ENCODE results near the gene ABCC3.
A peak's percentile ranks its signal among the peaks of the same experiment; 100 is the strongest.
"Not testable (repeated sequence)": the region's sequence is repeated elsewhere in the genome, so short reads cannot be mapped to it uniquely, and the experiment has no call there.

ABCC3 gene

DNA sequence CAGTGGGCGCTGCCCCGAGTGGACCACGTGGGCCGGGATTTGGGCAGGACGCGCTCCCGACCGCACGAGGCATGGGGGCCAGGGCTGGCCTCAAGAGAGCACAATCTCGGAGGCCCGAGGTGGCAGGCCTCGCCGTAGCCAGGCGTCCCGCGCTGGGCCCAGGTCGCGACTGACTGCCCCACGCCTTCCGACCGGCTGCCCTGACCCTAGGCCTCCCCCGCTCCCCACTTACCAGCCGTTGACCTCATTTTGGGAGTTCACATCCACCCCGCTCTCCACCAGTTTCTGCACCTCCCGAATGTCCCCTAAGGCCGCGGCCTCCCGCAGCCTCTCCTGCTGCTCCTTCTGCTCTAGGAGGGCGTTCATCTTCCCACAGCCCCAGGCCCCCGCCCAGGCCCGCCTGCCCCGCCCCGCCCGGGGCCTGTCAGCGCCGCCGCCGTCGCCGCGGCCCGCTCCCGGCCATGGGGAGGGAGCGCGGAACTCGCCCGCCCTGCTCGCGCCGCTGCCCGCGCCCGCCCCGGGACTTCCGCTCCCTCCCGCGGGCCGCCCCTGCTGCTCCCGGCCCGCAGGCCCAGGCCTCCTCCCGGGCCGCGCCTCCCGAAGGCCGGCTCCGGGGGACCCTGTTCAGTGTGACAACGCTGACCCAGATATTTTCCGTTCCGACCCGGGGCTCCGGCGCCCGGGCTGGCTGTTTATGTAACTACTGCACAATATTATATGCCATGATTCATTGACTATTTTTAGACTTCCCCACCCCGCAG lies 72.8 kb downstream of the ABCC3 start, which contains the start of gene ANKRD40:
Gene ANKRD40 (minus strand): TSS at position 626 of the 761 bp plus-strand sequence. CDS start 260 bp downstream, at position 366.
- peak; percentile 96 for DNase-seq (ENCODE audit: low spot score)

DNA sequence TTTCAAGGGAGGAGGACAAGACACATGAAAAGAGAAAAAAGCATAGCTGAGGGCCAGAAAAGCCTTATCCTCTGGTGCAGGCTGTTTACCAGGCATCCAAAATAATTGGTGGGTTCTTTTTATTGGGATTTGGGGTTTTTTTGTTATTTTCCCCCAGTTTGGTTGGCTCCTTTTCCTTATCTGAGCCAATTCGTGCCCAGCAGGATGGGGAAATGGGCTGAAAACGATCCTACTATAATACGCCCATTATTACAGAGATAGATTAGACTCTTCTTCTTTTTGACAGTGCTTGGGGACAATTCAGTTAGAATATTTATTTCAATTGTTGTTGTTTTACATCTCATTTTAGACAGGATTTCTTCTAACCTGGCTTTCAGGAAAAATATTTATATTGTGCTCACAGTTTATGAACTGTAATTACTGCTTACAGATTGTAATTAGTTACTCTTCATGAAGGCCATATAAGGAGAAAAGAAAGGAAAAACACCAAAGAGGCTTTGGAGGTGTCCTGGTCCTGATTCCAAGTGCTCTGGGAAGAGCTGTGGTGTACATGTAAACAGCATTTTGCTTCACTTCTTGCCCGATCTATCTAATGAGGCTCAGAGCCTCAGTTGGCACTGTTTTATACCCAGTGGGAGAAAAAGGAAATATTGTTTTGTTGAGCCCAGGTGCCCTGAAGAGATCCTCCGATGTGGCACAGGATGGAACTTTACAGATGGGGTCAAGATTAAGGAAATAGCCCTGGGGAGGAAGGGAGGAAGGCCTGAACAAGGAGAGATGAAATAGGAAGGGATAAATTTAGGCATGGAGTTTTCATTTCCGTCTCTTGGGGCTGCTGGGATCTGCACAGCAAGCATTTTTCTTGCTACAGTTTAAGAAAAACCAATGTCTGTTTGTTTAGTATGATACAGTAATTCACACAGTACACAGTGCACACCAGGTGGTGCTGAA lies 73.6 kb downstream of the ABCC3 start:
- DNase-seq (ENCODE audit: low spot score), result peak; percentile 66

DNA sequence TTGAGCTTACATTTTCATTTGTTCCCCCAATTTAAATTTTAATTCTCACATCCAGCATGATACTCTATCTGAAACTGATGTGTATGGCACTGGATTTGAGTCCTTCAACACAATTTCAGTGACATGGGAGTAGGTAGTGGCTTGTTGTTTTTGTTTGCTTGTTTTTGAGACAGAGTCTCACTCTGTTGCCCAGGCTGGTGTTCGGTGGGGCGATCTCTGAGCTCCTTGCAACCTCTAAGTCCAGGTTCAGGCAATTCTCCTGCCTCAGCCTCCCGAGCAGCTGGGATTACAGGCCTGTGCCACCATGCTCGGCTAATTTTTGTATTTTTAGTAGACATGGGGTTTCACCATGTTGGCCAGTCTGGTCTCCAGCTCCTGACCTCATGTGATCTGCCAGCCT lies 74.4 kb downstream of the ABCC3 start:
- DNase-seq (ENCODE audit: low spot score), result not testable (repeated sequence)

DNA sequence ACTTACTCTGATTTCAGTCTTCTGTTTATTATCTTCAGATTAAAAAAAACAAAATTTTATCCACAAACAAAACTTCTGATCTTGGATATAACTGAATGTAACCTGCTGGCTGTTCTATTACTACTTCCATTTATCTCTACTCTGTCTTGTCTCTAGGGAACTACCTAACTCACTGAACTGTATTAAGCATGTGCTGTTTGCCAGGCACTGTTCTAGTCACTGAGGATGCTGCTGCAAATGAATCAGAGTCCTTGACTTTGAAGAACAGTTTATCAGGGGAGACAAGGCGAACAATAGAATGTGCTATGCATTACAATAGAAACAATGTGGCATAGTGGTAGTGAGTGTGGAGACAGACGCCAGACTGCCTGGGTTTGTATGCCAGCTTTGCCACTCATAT lies 75.3 kb downstream of the ABCC3 start:
- no peak for DNase-seq (ENCODE audit: low spot score)

DNA sequence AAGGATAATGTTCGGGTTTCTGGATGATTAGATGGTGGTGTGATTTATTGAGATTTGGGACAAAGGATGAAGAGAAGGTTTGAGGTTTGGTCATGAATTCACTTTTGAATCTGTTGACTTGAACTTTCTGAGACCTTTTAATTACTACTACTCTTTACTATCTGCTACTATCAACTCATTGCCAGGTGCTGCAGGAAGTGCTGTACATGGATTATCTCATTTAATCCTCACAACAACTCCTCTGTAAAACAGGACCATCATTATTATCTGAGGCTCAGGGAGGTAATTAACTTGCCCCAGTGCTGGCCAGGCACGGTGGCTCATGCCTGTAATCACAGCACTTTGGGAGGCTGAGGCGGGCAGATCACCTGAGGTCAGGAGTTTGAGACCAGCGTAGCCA lies 76.0 kb downstream of the ABCC3 start:
- no peak for DNase-seq (ENCODE audit: low spot score)

DNA sequence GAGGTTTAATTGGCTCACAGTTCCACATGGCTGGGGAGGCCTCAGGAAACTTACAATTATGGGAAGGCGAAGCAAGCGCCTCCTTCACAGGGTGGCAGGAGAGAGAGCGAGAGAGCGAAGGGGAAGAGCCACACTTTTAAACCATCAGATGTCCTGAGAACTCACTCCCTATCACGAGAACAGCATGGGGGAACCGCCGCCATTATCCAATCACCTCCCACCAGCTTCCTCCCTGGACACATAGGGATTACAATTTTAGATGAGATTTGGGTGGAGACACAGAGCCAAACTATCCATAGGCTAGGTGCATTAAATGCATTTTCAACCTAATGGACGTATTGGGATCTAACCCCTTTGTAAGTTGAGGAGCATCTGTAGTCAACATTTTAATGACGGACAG lies 78.0 kb downstream of the ABCC3 start:
- DNase-seq (ENCODE audit: low spot score), result no peak

DNA sequence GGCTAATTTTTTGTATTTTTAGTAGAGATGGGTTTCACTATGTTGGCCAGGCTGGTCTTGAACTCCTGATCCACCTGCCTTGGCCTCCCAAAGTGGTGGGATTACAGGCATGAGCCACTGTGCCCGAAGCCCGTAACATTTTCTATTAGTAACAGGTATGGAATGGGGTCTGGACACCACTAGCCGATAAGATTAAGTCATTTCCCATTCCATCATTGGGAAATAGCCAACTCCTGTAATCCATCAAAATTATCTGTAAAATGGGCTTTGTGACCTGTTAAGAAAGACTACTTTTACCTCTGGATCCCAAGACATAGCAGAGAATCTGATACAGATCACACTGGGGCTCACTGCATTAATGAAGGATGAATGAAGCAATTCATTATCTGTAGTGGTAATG lies 80.8 kb downstream of the ABCC3 start:
- no peak for DNase-seq (ENCODE audit: low spot score)

DNA sequence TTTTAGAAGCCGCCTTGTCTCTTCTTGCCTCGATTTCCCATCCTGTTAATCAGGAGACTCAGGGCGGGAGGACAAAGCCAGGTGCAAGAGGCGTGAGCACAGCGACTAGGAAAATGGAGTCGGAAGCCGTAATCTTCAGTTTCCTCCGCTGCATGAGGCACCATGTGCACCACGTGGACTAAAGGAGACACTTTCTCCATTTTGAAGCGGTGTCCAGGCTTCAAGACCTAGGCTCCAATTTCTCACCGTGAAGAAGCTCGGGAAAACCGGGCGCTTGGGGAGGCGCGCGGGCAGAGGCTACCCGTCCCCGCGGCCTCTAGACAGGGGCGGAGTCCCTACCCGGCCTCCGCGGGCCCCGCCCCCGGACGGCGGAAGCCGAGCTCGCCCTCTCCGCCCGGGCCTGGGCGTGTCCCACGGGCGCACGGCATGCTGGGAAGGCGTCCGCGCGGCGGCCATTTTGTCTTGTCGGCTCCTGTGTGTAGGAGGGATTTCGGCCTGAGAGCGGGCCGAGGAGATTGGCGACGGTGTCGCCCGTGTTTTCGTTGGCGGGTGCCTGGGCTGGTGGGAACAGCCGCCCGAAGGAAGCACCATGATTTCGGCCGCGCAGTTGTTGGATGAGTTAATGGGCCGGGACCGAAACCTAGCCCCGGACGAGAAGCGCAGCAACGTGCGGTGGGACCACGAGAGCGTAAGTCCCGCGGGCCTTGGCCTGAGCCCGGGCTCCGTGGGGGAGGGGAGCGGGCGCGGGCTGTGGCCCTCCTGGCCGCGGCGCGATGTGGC lies 84.7 kb downstream of the ABCC3 start, which contains the start of gene LUC7L3:
Gene LUC7L3 (plus strand): TSS at position 460 of the 780 bp plus-strand sequence. CDS start 130 bp downstream, at position 590.
- DNase-seq (ENCODE audit: low spot score), result peak; percentile 90

DNA sequence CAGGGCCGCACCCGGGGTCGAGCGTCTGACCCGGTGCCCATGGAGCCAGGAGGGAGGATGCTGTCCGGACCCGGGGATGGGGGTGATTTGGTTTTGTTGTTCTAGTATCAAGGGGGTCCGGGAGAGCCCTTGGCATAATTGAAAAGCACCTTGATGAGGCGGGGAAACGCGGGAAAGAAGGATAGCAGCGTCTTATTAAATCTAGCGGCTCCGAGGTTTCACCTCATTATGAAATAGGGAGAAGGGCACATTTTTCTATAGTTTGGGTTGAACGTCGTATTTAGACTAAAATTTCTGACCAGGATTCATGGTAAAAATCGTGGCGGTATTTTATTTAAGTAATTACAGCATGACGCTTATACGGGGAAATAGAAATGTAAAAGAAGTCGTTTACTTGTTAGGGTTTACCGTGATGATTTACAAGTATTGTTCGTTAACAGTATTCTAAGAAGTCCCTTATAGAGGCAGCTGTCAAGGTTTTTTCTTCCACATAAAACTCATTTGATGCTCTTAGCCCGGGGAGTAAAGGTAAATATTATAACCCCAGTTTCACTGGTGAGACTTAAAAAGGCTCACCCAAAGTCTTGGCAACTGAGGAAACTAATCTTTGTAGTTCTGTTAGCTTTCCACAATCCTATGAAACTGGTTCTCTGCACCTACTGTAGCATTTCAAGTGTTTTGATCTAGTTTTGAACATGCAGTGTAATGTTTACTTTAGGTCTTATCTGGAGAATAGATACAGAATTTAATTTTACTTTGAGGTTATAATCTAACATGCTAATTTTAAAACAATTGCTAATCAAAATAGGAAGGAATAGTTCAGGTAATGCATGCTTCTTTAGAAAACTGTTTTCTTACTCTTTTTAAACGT lies 85.5 kb downstream of the ABCC3 start:
- peak; percentile 41 for DNase-seq (ENCODE audit: low spot score)

DNA sequence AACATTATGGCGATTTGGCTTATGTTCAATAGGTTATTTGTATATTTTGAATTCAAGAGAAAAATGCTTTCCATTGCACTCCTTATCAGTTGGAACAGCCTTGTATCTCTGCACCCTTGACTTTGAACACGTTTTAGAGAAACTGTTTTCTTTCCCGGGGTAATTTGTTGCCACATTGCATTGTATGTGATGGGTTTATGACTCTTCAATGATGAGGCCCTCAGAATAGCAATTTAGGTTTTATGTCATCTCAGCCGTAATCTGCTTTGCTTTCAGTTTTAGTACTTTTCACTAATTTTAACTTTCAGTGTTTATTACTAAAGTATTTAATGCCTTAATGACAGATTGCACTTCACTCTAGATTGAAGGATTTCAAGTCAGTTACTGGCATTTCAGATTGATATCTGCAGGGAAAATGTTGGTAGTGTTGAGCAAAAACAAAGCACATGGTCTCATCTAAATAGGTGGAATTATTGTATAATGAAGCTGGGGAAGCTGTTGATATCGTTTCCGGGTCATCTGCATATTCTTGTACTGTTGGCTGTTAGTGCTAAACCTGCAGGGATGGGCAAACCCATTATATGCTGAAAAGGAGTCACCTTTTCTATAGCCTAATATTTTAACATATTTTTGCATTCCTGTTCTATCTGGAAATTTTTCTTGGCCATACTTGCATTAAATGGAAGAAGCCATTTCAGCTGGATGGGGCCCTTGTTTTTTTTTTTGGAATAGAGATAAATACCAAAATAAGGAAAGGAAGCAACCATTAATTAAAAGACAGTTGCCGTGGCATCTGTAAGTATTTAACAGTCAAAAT lies 86.7 kb downstream of the ABCC3 start:
- DNase-seq (ENCODE audit: low spot score), result peak; percentile 41

DNA sequence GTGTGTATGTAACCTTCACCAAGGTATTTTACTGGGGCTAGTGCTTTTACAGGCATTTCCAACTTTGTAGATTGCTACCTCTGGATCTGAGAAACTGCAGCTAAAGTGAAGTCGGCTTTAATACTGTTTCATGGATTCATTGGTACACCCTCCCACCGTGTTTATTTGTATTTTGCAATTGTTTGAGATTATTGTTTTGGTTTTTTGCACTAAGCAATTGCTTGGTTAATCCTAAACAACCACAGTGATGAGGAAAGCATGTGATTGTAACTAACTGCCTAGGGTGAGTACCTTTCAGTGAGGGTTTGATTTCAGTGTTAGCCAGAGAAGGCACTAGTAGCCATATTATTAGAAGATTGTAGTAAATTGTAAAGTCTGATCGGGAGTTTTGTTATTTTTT lies 88.1 kb downstream of the ABCC3 start:
- no peak for DNase-seq (ENCODE audit: low spot score)

DNA sequence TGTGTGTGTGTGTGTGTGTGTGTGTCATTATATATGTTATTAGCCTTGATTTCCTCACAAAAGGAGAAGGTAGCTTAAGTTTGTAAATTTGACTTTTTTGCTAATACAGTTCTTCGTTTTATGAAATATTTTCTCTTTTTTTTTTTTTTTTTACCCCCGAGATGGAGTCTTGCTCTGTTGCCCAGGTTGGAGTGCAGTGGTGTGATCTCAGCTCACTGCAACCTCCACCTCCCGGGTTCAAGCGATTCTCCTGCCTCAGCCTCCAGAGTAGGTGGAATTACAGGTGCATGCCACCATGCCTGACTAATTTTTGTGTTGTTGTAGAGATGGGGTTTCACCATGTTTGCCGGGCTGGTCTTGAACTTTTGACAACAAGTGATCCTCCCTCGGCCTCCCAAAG lies 89.9 kb downstream of the ABCC3 start:
- DNase-seq (ENCODE audit: low spot score), result not testable (repeated sequence)

DNA sequence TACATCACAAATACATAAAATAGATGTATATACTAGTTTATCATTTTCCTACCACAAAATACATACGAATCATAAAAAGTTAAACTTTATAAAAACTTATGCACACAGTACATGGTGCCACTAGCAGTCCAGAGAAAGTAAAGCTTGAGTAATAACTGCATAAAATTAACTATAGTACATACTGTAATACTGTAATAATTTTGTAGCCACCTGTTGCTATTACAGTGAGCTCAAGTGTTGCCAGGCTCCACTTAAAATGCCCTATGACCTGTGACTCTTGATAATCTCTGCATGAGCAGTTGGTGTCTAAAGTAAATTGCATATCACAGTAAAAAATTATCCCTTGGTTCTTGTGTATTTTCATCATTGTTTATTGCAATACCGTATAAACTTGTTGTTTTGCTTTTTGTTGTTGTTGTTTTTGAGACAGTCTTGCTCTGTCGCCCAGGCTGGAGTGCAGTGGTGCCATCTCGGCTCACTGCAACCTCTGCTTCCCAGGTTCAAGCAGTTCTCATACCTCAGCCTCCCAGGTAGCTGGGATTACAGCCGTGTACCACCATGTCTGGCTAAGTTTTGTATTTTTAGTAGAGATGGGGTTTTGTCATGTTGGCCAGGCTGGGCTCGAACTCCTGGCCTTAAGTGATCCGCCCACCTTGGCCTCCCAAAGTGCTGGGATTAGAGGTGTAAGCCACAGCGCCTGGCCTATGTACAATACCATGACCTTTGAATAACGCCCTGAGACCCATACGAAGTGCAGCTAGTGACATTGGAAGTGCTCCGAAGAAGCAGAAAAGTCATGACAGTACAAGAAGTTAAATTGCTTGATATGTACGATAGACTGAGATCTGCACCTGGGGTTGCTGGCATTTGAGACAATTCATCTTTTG lies 91.3 kb downstream of the ABCC3 start:
- no peak for DNase-seq (ENCODE audit: low spot score)

DNA sequence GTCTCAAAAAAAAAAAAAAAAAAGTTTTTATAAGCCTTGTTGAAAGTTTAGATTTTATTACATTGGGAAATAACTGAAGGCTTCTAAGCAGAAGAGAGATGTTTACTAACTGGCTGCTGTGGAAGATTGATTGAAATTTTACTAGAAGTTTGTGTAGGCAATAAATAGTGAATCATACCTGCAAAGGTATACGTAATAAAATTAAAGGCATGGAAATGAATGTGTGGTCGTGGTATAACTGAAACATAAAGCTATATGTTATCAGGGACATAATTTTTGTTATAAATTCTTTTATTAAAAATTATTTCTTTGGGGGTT lies 93.4 kb downstream of the ABCC3 start:
- DNase-seq (ENCODE audit: low spot score), result no peak

DNA sequence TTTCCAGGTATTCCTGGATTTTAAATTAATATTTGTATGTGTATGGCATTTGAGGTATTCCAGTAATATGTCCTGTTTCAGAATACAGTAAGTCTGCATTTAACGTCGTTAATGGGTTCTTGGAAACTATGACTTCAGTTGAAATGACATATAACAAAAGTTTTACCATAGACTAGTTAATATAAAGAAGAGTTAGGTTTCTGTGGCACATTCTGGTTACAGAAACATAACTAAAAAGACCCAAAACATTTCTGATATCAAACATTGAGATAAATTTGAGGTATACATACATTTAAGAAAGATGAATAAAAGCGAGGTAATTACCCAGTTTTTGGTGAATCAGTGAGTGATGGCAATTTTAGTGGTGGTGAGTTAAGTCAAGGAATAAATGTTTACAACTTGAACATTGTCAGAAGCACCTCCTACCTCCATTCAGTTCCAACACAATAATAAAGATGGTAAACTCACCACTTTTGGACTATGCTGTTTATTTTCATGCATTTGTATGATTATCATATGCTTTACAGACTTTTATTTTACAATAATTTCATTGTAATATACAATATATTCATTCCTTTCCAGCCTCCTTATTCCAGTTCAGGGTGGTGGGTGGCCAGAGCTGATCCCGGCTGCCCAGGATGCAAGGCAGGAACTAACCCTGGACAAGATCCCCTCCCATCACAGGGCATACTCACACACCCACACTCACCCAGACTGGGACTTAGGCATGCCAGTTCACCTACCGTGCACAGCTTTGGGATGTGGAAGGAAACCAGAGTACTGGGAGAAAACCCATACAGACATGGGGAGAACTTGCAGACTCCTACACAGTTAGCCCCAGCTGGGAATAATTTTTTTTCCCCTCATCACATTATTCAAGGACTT lies 94.4 kb downstream of the ABCC3 start:
- no peak for DNase-seq (ENCODE audit: low spot score)

DNA sequence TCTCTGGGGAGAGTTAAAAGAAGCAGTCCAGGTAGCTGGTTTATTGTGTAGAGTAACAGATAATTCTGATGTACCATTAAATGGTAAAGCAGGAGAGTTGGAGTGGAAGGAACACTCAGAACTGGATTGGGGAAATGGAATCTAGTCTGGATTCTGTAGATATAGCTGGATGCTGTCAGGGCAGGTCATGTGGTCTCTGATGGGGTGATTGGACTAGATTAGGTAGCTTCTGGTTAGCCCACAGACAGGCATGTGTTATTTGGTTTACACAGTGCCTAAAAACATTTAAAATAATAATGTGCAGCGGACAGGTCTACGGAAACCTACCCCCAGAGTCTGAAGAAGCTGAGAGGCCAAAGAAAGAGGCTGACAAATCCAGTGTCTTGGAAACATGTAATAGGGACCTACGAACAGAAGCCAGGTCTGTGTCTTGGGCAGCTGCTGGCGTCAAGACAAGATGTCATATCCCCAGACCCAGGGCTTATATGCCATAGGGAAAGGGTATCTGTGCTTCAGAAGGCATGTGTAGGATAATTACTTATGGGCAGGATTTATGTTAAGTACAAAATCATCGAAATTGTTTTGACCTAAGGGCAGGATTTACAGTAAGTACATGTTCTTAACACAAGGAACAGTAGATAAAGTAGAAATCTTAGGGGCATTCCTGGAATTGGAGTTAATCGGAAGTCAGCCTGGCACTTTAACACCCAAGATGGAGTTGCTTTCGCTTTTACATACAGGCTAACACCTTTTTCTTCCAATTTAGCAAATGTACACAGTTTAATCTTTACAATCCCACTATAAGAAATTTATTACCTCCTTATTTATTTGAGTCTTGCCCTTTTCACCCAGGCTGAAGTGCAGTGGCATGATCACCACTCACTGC lies 97.1 kb downstream of the ABCC3 start:
- DNase-seq (ENCODE audit: low spot score), result no peak

DNA sequence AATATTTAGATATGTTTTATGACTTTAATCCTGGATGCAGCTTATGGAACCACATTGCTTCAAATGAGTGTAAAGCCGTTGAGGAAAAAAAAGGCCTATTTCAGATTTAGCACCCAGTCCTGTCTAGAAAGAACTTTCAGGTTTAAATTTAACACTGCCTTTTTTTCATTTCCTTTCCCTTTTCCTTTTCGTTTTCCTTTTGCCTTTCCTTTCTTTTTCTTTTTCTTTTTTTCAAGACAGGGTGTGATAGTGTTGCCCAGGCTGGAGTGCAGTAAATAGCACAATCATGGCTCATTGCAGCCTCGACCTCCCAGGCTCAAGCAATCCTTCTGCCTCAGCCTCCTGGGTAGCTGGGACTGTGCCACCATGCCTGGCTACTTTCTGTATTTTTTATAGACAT lies 100.6 kb downstream of the ABCC3 start:
- DNase-seq (ENCODE audit: low spot score), result no peak
